PC-9 (cell line): ENCODE measurements around the gene CCBE1.

ENCODE experiments used
- EZH2 ChIP-seq: fragments of 200-600 bp; sonication (generic); IDR thresholded peaks from 2 replicates; pipeline ENCODE4 v1.8.0; 2017; ENCODE audit warnings: antibody characterized with exemption, low read depth
- TF ChIP-seq, protein P1 (sequence below): fragments of 200-600 bp; sonication (generic); conservative IDR thresholded peaks from 2 replicates; pipeline ENCODE4 v1.6.1; 2017; ENCODE audit warnings: mixed run types, antibody characterized with exemption, mild to moderate bottlenecking, moderate library complexity

- no peak for TF ChIP-seq EZH2
- TF ChIP-seq, protein P1, sequence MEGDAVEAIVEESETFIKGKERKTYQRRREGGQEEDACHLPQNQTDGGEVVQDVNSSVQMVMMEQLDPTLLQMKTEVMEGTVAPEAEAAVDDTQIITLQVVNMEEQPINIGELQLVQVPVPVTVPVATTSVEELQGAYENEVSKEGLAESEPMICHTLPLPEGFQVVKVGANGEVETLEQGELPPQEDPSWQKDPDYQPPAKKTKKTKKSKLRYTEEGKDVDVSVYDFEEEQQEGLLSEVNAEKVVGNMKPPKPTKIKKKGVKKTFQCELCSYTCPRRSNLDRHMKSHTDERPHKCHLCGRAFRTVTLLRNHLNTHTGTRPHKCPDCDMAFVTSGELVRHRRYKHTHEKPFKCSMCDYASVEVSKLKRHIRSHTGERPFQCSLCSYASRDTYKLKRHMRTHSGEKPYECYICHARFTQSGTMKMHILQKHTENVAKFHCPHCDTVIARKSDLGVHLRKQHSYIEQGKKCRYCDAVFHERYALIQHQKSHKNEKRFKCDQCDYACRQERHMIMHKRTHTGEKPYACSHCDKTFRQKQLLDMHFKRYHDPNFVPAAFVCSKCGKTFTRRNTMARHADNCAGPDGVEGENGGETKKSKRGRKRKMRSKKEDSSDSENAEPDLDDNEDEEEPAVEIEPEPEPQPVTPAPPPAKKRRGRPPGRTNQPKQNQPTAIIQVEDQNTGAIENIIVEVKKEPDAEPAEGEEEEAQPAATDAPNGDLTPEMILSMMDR = no peak
Observed at GRCh38 chr18:59650266-59650820, 46.9 kb downstream of the CCBE1 start.
